Coronary artery (tissue), 2 donors: ENCODE results near the gene SLC28A1.
"Not testable (repeated sequence)": the region's sequence is repeated elsewhere in the genome, so short reads cannot be mapped to it uniquely, and the experiment has no call there.

Experiments
- DNase-seq: peaks from one replicate; pipeline ENCODE4 v3.0.0-alpha.2; 2017; ENCODE audit warnings: low spot score
- H3K27ac ChIP-seq, 2 donors: fragments of 200-600 bp; sonication (generic); one replicate each; pipeline ENCODE4 v1.5.1; 2016 to 2019
- H3K4me3 ChIP-seq: fragments of 200-600 bp; sonication (generic); 2 replicates; pipeline ENCODE4 v1.5.1; 2016; ENCODE audit warnings: mild to moderate bottlenecking, moderate library complexity
- TF ChIP-seq, protein P1 (sequence below): fragments of 200-600 bp; sonication (generic); IDR thresholded peaks from one replicate; pipeline ENCODE4 v1.5.1; 2019; ENCODE audit warnings: antibody characterized with exemption

SLC28A1 gene

GRCh38 chr15:84869510-84869909 is 15.0 kb upstream of the SLC28A1 start:
- H3K4me3 ChIP-seq: no peak overlapping the region
- no peak for DNase-seq
- no peak overlapping the region for H3K27ac ChIP-seq
- TF ChIP-seq, protein P1, sequence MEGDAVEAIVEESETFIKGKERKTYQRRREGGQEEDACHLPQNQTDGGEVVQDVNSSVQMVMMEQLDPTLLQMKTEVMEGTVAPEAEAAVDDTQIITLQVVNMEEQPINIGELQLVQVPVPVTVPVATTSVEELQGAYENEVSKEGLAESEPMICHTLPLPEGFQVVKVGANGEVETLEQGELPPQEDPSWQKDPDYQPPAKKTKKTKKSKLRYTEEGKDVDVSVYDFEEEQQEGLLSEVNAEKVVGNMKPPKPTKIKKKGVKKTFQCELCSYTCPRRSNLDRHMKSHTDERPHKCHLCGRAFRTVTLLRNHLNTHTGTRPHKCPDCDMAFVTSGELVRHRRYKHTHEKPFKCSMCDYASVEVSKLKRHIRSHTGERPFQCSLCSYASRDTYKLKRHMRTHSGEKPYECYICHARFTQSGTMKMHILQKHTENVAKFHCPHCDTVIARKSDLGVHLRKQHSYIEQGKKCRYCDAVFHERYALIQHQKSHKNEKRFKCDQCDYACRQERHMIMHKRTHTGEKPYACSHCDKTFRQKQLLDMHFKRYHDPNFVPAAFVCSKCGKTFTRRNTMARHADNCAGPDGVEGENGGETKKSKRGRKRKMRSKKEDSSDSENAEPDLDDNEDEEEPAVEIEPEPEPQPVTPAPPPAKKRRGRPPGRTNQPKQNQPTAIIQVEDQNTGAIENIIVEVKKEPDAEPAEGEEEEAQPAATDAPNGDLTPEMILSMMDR: no peak

DNA sequence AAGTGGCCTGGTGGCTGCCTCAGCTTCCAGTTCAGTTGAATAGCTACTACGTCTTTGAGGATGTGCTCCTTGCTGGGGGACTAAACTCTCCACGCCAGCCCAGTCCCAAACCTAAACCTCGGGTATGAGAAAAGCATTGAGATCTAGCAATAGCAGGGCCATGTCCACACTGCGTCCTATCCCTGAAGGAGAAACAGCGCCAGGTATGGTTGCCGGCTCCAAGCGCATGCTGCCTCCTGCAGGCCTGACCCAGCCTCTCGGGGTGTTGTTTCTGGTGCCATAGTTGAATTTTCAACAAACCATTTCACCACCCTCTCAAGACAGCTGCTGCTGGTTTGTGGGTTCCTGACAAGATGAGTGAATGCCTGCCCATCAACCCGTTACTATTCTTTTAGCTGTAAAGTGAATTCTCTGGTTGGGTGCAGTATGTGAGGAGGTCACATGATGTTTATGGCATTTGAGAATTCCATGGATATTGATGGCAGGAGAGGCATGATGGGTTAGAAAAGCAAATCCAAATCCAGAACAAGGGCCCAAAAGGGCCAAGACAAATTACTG is 13.0 kb upstream of the SLC28A1 start:
- Histone ChIP-seq H3K4me3 (no peak overlapping the region), H3K27ac (no peak overlapping the region)
- TF ChIP-seq, protein P1: no peak
- no peak for DNase-seq

- no peak overlapping the region for H3K4me3 ChIP-seq
- peak overlapping the region; percentile 18 to 32 for H3K27ac ChIP-seq
- no peak for DNase-seq
- TF ChIP-seq, protein P1: no peak
Observed at GRCh38 chr15:84872009-84872910, 12.2 kb upstream of the SLC28A1 start.

- TF ChIP-seq, protein P1: no peak
- no peak overlapping the region for H3K27ac ChIP-seq
- no peak overlapping the region for H3K4me3 ChIP-seq
- no peak for DNase-seq
Observed at GRCh38 chr15:84873997-84874396, 10.5 kb upstream of the SLC28A1 start.

DNA sequence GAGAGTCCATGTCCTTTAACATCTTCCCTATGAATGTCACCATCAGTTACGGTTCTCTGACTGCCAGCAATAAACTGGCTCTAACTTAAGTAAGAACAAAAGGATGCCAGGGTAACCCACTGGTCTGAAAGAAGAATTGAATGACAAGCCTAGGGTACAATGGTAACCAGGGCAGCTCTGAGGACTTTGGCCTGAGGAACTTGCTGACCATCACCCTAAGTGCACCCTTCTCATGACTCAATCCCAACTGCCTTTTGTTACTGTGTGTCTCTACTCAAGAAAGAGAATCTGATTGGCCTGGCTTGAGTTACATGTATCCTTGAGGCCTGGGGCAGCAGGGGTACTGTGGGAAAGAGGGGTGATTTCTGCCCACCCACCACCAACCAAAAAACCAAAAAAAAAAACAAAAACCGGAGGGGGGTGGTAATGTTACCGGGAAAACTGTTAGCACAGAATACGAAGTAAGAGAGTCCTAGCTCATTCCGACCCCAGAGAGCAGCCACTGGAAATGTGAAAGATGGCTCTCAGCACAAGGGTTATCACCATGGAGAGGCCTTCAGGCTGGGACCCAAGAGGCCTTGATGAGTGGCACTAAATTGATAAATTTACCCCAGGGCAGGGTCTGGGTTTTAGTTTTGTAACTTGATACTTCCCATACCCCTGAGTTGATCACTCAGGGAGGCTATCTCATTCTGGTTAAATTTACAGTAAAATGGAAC is 9.3 kb upstream of the SLC28A1 start:
- peak overlapping the region in 1 of 2 donors; percentile 37 for H3K27ac ChIP-seq
- DNase-seq: no peak
- TF ChIP-seq, protein P1: no peak
- H3K4me3 ChIP-seq: no peak overlapping the region

DNA sequence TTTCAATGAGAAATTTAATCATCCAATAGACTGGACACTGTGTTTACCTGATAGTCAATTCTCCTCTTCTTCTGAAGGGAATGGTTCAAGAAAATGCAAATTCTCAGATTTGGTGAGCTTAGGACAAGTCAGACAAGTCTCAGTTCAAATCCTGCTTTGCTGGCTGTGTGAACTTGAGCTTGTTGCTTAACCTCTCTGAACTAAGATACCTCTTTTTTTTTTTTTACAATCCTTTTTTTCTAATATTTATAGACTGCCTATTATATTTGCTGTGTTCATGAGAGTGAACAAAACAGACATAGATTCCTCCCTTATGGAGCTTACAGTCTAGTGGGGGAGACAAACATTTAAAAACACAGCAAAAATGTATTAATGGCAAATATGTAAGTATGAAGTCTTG is 8.2 kb upstream of the SLC28A1 start:
- no peak for DNase-seq
- Histone ChIP-seq H3K27ac (no peak overlapping the region), H3K4me3 (no peak overlapping the region)
- TF ChIP-seq, protein P1: no peak

- H3K27ac ChIP-seq, DNase-seq, H3K4me3 ChIP-seq: not testable (repeated sequence)
Observed at GRCh38 chr15:84877701-84878100, 6.8 kb upstream of the SLC28A1 start.
